AG04450 (cell line): ENCODE results near the gene GFRA4. TPM values are rescaled to one million over a fixed set of nuclear protein-coding genes. Genes with fewer than 3 reads are reported as not detected.
A peak's percentile ranks its signal among the peaks of the same experiment; 100 is the strongest.

ENCODE experiments used
- CTCF ChIA-PET: fragments of 300-600, 350-600 bp; formaldehyde crosslinking; extraction: SDS; loops from one replicate; lab custom pipeline; 2022; ENCODE audit warnings: antibody characterized with exemption, inconsistent platforms; lab: Charles Lee
- POLR2A ChIA-PET: fragments of 350-600 bp; formaldehyde crosslinking; extraction: SDS; loops from one replicate; lab custom pipeline; 2021; ENCODE audit warnings: antibody characterized with exemption, inconsistent platforms; lab: Yijun Ruan, JAX
- DNase-seq: peaks from one replicate; pipeline ENCODE4 v3.0.0-alpha.2; 2011; ENCODE audit warnings: low read depth, low spot score
- H3K27ac ChIP-seq: one replicate; pipeline ENCODE4 v1.5.1; 2012; ENCODE audit warnings: low read depth, low read length, control low read depth
- H3K27me3 ChIP-seq: one replicate; pipeline ENCODE4 v1.6.0; 2012; ENCODE audit warnings: low read length; ENCODE audit not compliant: control insufficient read depth, insufficient read depth
- H3K4me3 ChIP-seq: 2 replicates; pipeline ENCODE4 v1.5.1; 2011; ENCODE audit warnings: mild to moderate bottlenecking, low read depth, low read length, control low read depth
- H3K9me3 ChIP-seq: 2 replicates; pipeline ENCODE4 v1.5.1; 2012; ENCODE audit warnings: low read length; ENCODE audit not compliant: control insufficient read depth, insufficient read depth
- CTCF ChIP-seq: IDR thresholded peaks from 2 replicates; pipeline ENCODE4 v1.5.1; 2011; ENCODE audit warnings: low read depth, low read length, control low read depth, inconsistent platforms
- polyA plus RNA-seq: library from polyadenylated mRNA; depleted of rRNA; stranded (reverse); fragments of >200 nt; gene quantifications from 2 replicates; pipeline ENCODE4 v1.2.3, GENCODE V29; 2011

The GFRA4 gene
- polyA plus RNA-seq, 1 experiment = not detected

GRCh38 chr20:3629893-3630292 lies 33.3 kb downstream of the GFRA4 start:
- Histone ChIP-seq H3K9me3 (no peaks in the 10 kb centered on the region), H3K27me3 (no peaks in the 10 kb centered on the region), H3K4me3 (no peak overlapping the region), H3K27ac (no peak overlapping the region)
- POLR2A ChIA-PET = no interaction called here
- no peak for DNase-seq
- no peak for TF ChIP-seq CTCF
- CTCF ChIA-PET = interaction anchor here (0.6 kb wide), 1 partner anchor 26 kb away, joined by 4 read pairs; no protein-coding TSS in a partner anchor

DNA sequence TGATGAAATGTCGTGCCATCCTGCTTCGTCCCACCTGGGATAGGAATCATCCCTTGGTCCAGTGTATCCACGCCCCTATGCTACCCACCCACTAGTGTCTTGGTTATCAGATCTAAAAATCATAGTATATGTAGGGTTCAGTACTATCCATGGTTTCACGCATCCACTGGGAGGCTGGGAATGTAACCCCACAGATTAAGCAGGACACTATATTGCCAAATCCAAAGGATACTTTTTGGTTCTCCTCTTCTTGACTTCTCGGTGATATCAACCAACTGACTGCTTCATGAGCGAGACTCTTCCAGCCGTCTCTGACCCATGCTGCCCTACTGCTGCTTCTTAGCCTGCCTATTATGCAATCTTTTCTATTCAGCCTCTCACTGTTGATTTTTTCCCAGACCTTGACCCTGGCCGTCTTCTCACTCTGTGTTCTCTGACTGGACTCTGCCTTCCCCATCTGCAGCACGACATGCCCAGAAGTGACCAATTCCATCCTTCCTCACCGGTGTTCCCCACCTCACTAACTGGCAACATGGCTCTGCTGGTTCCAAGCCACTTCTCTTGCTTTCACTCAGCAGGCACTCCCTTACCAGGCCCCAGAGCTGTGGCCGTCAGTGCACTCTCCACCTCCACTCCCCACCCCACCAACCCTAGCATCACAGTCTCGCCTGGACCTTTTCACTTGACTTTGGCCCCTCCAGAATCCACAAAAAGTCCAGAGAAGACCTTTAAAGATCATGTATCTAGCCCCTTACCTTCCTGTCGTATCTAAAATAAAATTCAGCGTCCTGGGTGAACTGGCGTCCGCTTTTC lies 34.5 kb downstream of the GFRA4 start:
- Histone ChIP-seq H3K27me3 (no peaks in the 10 kb centered on the region), H3K27ac (no peak overlapping the region), H3K9me3 (no peaks in the 10 kb centered on the region), H3K4me3 (no peak overlapping the region)
- DNase-seq = no peak
- ChIA-PET POLR2A (no interaction called here), CTCF (no interaction called here)
- TF ChIP-seq CTCF = no peak

GRCh38 chr20:3627476-3627875 lies 35.7 kb downstream of the GFRA4 start:
- Histone ChIP-seq H3K27me3 (no peaks in the 10 kb centered on the region), H3K9me3 (no peaks in the 10 kb centered on the region), H3K27ac (no peak overlapping the region), H3K4me3 (no peak overlapping the region)
- no peak for TF ChIP-seq CTCF
- CTCF ChIA-PET = no interaction called here
- no peak for DNase-seq
- POLR2A ChIA-PET = no interaction called here

DNA sequence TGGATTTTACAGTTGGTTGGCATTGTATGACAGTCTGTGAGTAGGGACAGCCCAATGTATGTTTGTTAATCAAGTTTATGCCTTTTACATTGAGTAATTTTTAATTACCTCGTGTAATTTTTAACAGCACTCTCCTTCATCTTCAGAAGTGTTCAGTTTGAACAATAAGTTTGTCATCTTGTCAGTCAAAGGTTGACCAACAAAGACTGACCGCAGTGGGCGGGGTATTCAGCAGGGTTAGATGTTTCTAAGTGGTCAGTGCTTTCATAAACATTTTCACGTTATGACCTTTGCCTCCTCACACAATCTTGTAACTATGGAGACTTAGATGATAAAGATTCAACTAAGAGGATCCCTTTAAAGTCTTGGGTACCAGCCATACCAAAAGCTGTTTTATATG lies 40.8 kb downstream of the GFRA4 start:
- ChIA-PET CTCF (no interaction called here), POLR2A (no interaction called here)
- DNase-seq = no peak
- no peaks in the 10 kb centered on the region for H3K9me3 ChIP-seq
- no peak overlapping the region for H3K27ac ChIP-seq
- H3K4me3 ChIP-seq = no peak overlapping the region
- no peak for TF ChIP-seq CTCF
- no peaks in the 10 kb centered on the region for H3K27me3 ChIP-seq

GRCh38 chr20:3621111-3621510 lies 42.1 kb downstream of the GFRA4 start:
- POLR2A ChIA-PET = no interaction called here

More at GRCh38 chr20:3621111-3621510, 42.1 kb downstream of the GFRA4 start:
- H3K27me3 ChIP-seq = no peaks in the 10 kb centered on the region
- CTCF ChIA-PET = interaction anchor here (1.9 kb wide), 1 partner anchor 58 kb away, joined by 4 read pairs; no protein-coding TSS in a partner anchor
- H3K9me3 ChIP-seq = no peaks in the 10 kb centered on the region
- TF ChIP-seq CTCF = peak; percentile 9; the same call in 1 of the 2 replicates
- H3K4me3 ChIP-seq = no peak overlapping the region
- DNase-seq = no peak
- H3K27ac ChIP-seq = no peak overlapping the region
